ENCODE data around the gene MIER3.

The MIER3 gene

GRCh38 chr5:56977822-56978221 lies 25.9 kb upstream of the MIER3 start:
- H3K27me3 Mint-ChIP-seq = peaks cover 15 to 38% of the 10 kb centered on the region in 2 donors
- no peak overlapping the region for H3K4me3 Mint-ChIP-seq
- no peaks in the 10 kb centered on the region for H3K9me3 Mint-ChIP-seq
- DNase-seq (no peak), ATAC-seq (replicated peaks) (no peak)
- no peak overlapping the region for H3K27ac Mint-ChIP-seq
- H3K4me1 Mint-ChIP-seq (ENCODE audit: low read depth in 2 of 2) = peaks cover 0 to 2% of the 10 kb centered on the region in 2 donors
- H3K36me3 Mint-ChIP-seq (ENCODE audit: insufficient read depth) = no peaks in the 10 kb centered on the region

DNA sequence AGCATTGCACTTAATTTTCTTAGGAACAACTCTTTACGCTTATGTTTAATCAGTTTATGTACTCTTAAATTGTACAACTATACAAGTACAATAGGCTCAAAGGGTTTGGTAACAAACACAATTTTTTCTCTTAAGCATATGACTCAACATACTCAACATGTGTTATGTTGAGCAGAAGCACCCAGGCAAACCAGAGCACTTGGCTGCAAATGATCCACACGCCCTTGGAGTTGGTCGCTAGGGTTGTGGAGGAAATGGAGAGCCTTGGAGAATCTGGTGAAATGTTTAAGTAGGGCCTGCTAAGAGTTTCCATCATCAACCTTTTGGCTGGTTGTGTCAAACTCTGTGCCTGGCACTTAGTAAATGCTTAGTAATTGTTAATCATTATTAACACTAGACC lies 25.1 kb upstream of the MIER3 start:
- H3K27me3 Mint-ChIP-seq = peaks cover 16 to 38% of the 10 kb centered on the region in 2 donors
- ATAC-seq (replicated peaks) = no peak
- no peak overlapping the region for H3K4me3 Mint-ChIP-seq
- H3K9me3 Mint-ChIP-seq = no peaks in the 10 kb centered on the region
- H3K27ac Mint-ChIP-seq = no peak overlapping the region
- H3K4me1 Mint-ChIP-seq (ENCODE audit: low read depth in 2 of 2) = peaks cover 0 to 2% of the 10 kb centered on the region in 2 donors
- no peak for DNase-seq
- H3K36me3 Mint-ChIP-seq (ENCODE audit: insufficient read depth) = no peaks in the 10 kb centered on the region

DNA sequence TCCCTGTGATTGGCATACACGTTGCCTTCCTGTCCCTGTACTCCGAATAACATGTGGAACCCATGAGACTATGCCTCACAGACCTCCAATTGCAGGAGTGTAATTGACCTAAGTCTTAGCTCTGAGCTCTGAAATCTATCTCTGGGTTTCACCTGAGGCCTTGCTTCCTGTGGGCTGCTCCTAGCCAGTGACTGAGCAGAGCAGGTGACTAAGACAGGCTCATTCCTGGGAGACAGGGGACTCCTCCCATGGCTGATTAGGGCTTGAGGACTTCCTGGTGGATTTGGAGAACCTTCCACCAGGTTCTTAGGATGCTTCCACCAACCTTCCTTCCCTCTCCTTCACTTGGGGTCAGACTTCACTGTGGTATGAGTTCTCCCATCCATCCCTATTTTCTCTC lies 22.3 kb upstream of the MIER3 start:
- Mint-ChIP-seq H3K9me3 (no peaks in the 10 kb centered on the region), H3K27ac (no peak overlapping the region), H3K4me1 (ENCODE audit: low read depth in 2 of 2) (no peaks in the 10 kb centered on the region), H3K27me3 (peaks cover 16 to 26% of the 10 kb centered on the region in 2 donors), H3K36me3 (ENCODE audit: insufficient read depth) (no peaks in the 10 kb centered on the region), H3K4me3 (no peak overlapping the region)
- DNase-seq (no peak), ATAC-seq (replicated peaks) (no peak)

GRCh38 chr5:56973473-56973872 lies 21.6 kb upstream of the MIER3 start:
- ATAC-seq (replicated peaks) = no peak
- Mint-ChIP-seq H3K27ac (no peak overlapping the region), H3K9me3 (no peaks in the 10 kb centered on the region), H3K4me1 (ENCODE audit: low read depth in 2 of 2) (no peaks in the 10 kb centered on the region), H3K27me3 (peaks cover 22 to 25% of the 10 kb centered on the region in 2 donors), H3K36me3 (ENCODE audit: insufficient read depth) (no peaks in the 10 kb centered on the region), H3K4me3 (no peak overlapping the region)
- no peak for DNase-seq

- Mint-ChIP-seq H3K27ac (no peak overlapping the region), H3K36me3 (ENCODE audit: insufficient read depth) (no peaks in the 10 kb centered on the region), H3K27me3 (peaks cover 31 to 34% of the 10 kb centered on the region in 2 donors), H3K9me3 (no peaks in the 10 kb centered on the region), H3K4me1 (ENCODE audit: low read depth in 2 of 2) (no peaks in the 10 kb centered on the region), H3K4me3 (no peak overlapping the region)
- no peak for ATAC-seq (replicated peaks)
- DNase-seq = no peak
Measured at GRCh38 chr5:56971275-56971674, 19.4 kb upstream of the MIER3 start.

- no peaks in the 10 kb centered on the region for H3K36me3 Mint-ChIP-seq (ENCODE audit: insufficient read depth)
- H3K4me3 Mint-ChIP-seq = no peak overlapping the region
- no peak for ATAC-seq (replicated peaks)
Measured at GRCh38 chr5:56964173-56964572, 12.2 kb upstream of the MIER3 start.

GRCh38 chr5:56963246-56963645 lies 11.3 kb upstream of the MIER3 start:
- Mint-ChIP-seq H3K4me3 (no peak overlapping the region), H3K4me1 (ENCODE audit: low read depth in 2 of 2) (no peaks in the 10 kb centered on the region), H3K9me3 (no peaks in the 10 kb centered on the region), H3K36me3 (ENCODE audit: insufficient read depth) (no peaks in the 10 kb centered on the region), H3K27ac (no peak overlapping the region), H3K27me3 (peaks cover 71 to 83% of the 10 kb centered on the region in 2 donors)
- no peak for DNase-seq
- no peak for ATAC-seq (replicated peaks)

More at GRCh38 chr5:56964173-56964572, 12.2 kb upstream of the MIER3 start:
- Mint-ChIP-seq H3K27me3 (peaks cover 69 to 81% of the 10 kb centered on the region in 2 donors), H3K9me3 (no peaks in the 10 kb centered on the region), H3K4me1 (ENCODE audit: low read depth in 2 of 2) (no peaks in the 10 kb centered on the region), H3K27ac (no peak overlapping the region)
- DNase-seq = no peak

GRCh38 chr5:56962286-56962685 lies 10.4 kb upstream of the MIER3 start:
- H3K27me3 Mint-ChIP-seq = peaks cover 76 to 88% of the 10 kb centered on the region in 2 donors
- no peak overlapping the region for H3K27ac Mint-ChIP-seq
- no peaks in the 10 kb centered on the region for H3K9me3 Mint-ChIP-seq
- DNase-seq (no peak), ATAC-seq (replicated peaks) (no peak)
- no peaks in the 10 kb centered on the region for H3K4me1 Mint-ChIP-seq (ENCODE audit: low read depth in 2 of 2)
- H3K4me3 Mint-ChIP-seq = no peak overlapping the region
- H3K36me3 Mint-ChIP-seq (ENCODE audit: insufficient read depth) = no peaks in the 10 kb centered on the region

GRCh38 chr5:56961746-56962145 lies 9.8 kb upstream of the MIER3 start:
- Mint-ChIP-seq H3K36me3 (ENCODE audit: insufficient read depth) (no peaks in the 10 kb centered on the region), H3K4me3 (no peak overlapping the region), H3K9me3 (no peaks in the 10 kb centered on the region), H3K4me1 (ENCODE audit: low read depth in 2 of 2) (no peaks in the 10 kb centered on the region), H3K27ac (no peak overlapping the region), H3K27me3 (peaks cover 74 to 83% of the 10 kb centered on the region in 2 donors)
- ATAC-seq (replicated peaks) = no peak
- DNase-seq = no peak

DNA sequence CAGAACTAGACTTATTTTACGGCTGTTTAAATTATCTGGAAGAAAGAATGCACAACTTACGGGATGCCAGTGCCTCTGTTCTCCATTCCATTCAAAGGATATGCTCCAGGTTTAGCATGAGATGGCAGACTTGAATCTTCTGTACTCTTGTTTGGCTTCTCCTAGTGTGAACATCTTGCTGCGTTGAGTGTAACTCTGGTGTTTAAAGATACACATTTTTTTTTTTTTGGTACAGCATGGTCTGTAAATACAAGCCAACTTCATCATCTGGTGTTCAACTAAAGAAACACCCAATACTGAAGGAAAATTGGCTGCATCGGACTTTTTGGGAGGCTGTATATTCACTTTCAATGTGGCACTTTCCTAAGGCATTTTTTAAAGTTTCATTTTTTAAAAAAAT lies 7.4 kb upstream of the MIER3 start:
- Mint-ChIP-seq H3K9me3 (no peaks in the 10 kb centered on the region), H3K4me1 (ENCODE audit: low read depth in 2 of 2) (no peaks in the 10 kb centered on the region), H3K27me3 (peaks cover 77 to 79% of the 10 kb centered on the region in 2 donors), H3K4me3 (no peak overlapping the region), H3K36me3 (ENCODE audit: insufficient read depth) (no peaks in the 10 kb centered on the region), H3K27ac (no peak overlapping the region)
- ATAC-seq (replicated peaks) (no peak), DNase-seq (no peak)

GRCh38 chr5:56958595-56958994 lies 6.7 kb upstream of the MIER3 start:
- H3K27ac Mint-ChIP-seq = no peak overlapping the region
- H3K4me3 Mint-ChIP-seq = no peak overlapping the region
- H3K9me3 Mint-ChIP-seq = no peaks in the 10 kb centered on the region
- peaks cover 72 to 78% of the 10 kb centered on the region in 2 donors for H3K27me3 Mint-ChIP-seq
- DNase-seq = no peak
- no peaks in the 10 kb centered on the region for H3K4me1 Mint-ChIP-seq (ENCODE audit: low read depth in 2 of 2)
- H3K36me3 Mint-ChIP-seq (ENCODE audit: insufficient read depth) = no peaks in the 10 kb centered on the region
- no peak for ATAC-seq (replicated peaks)

GRCh38 chr5:56954262-56954661 lies 2.3 kb upstream of the MIER3 start:
- no peak for DNase-seq
- Mint-ChIP-seq H3K4me3 (no peak overlapping the region), H3K36me3 (ENCODE audit: insufficient read depth) (peaks cover 12% of the 10 kb centered on the region), H3K9me3 (no peaks in the 10 kb centered on the region), H3K27ac (no peak overlapping the region), H3K4me1 (ENCODE audit: low read depth in 2 of 2) (peaks cover 15 to 23% of the 10 kb centered on the region in 2 donors), H3K27me3 (peaks cover 40 to 48% of the 10 kb centered on the region in 2 donors)
- no peak for ATAC-seq (replicated peaks)

DNA sequence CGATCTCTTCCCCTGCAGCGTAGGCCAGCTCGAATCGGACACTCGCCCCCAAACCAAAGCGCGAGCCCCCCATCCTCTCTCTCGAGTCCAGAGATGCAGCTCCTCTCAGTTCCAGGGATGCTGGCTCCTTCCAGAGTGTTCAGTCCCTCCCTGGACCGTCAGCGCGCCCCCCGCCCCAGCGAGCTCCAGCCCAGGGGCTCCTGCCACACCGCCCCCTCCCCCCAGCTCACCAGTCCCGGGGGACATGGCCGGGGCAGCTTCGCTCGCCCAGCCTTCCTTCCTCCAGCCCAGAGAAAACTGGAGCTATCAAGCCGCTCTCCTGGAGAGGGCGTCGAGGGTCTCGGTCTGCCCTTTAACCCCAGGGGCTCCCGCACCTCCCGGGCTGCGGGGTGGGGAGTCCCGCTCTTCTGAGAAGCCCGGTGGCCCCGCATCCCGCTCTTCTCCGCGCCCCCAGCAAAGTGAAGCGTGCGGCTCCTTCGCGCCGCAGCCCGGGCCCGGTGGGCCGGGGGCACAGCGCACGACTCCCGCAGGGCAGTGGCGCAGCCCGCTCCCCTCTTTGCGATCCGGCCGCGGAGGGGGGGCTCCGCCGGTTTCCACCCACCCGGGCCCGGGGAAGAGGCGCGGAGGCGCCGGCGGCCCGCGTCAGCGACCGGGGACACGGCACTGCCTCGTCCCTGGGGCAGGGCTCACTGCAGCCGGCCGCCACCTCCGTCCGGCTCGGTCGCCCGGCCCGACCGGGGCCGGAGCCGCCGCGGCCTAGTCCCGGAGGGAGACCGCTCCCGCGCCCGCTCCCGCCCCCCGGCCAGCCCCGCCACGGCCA lies 587 bp downstream of the MIER3 start:
- peaks cover 29% of the 10 kb centered on the region for H3K36me3 Mint-ChIP-seq (ENCODE audit: insufficient read depth)

GRCh38 chr5:56950626-56951125 lies 1.2 kb downstream of the MIER3 start:
- peak; percentile 13 to 41 (median 24) for DNase-seq
- H3K9me3 Mint-ChIP-seq = no peaks in the 10 kb centered on the region
- H3K4me3 Mint-ChIP-seq = peak overlapping the region; percentile 94 to 97
- peaks cover 17 to 28% of the 10 kb centered on the region in 2 donors for H3K27me3 Mint-ChIP-seq
- ATAC-seq (replicated peaks) = peak; percentile 40
- peak overlapping the region; percentile 86 to 90 for H3K27ac Mint-ChIP-seq
- peaks cover 36% of the 10 kb centered on the region for H3K36me3 Mint-ChIP-seq (ENCODE audit: insufficient read depth)
- H3K4me1 Mint-ChIP-seq (ENCODE audit: low read depth in 2 of 2) = peaks cover 15 to 27% of the 10 kb centered on the region in 2 donors

More for the DNA sequence above, 587 bp downstream of the MIER3 start:
- no peaks in the 10 kb centered on the region for H3K9me3 Mint-ChIP-seq
- H3K4me3 Mint-ChIP-seq = peak overlapping the region; percentile 94 to 97
- peak; percentile 2 to 5 (median 4) for DNase-seq
- peaks cover 15 to 23% of the 10 kb centered on the region in 2 donors for H3K4me1 Mint-ChIP-seq (ENCODE audit: low read depth in 2 of 2)
- peaks cover 19 to 28% of the 10 kb centered on the region in 2 donors for H3K27me3 Mint-ChIP-seq
- ATAC-seq (replicated peaks) = peak; percentile 23
- H3K27ac Mint-ChIP-seq = peak overlapping the region; percentile 86 to 90

Data from effector memory CD8-positive, alpha-beta T cell (primary cell).